ENCODE data around the gene USP53. TPM values are rescaled to one million over a fixed set of nuclear protein-coding genes. Genes with fewer than 3 reads are reported as not detected.

Gene USP53
- total and polyA plus RNA-seq, 9 of the 15 experiments (the other 6 are each of a cell fraction or from before 2014, with no cell fraction given): 2.9 to 9.6 (median 8.3) TPM

DNA sequence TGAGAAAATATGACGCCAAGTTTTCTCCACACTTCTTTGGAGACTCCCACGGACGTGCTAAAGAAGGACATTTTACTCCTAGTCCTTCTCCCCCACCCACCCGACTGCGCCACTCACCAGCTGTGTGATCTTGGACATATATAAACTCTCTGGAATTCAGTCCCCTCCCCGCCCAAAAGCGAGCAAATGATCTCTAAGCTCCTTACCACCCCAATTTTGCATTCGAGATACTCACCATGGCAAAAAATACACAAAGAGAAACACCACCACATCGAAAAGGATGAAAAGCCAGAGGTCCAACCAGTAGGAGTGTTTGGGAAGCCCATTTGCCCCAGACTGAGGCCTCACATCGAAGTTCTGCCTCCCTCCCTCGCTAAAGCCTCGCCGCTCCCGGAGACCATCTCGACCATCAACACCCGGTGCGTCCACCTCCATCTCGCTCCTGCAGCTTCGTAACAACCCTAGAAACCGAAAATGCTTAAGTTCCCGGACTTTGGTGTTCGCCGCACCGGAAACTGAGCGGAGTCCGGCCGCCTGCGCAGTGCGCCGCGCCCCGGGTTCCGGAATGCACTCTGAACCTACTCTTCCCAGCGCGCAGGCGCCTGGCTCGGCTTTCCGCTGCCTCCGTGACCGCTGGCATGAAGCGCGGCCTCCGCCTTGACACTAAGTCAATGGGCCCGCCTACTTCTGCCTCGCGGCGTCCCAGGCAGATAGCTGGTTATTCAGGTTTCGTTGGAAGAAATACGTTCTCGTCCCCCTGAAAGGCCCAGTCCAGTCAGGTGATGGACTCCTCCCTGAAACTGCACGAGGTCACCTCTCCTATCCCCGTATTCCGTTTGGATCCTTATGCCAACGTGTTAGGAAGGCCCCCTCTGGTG, 87.8 kb downstream of the USP53 start (continued):
- TF ChIP-seq MAZ (CRISPR knock-in tag; conservative IDR thresholded peaks at IDR 0.05 in 1 of 2, IDR thresholded peaks at IDR 0.05 in 1 of 2) (peak in 1 of 2 experiments; percentile 72; a peak in 2 of 4 replicates), ZNF232 (CRISPR knock-in tag; IDR thresholded peaks at IDR 0.05) (0 out of 2 replicates have a peak, but pooled peaks have one; percentile 69), HNRNPLL (IDR thresholded peaks at IDR 0.05; ENCODE audit: low read depth, low read length, poor library complexity, severe bottlenecking) (peak; percentile 96), ZNF644 (tag; IDR thresholded peaks at IDR 0.05; ENCODE audit: low read depth) (no peak), MYNN (IDR thresholded peaks at IDR 0.05) (no peak), MYNN (CRISPR knock-in tag; IDR thresholded peaks at IDR 0.05) (no peak), HOXB6 (CRISPR knock-in tag; IDR thresholded peaks at IDR 0.05; ENCODE audit: borderline replicate concordance) (no peak), GABPB2 (CRISPR knock-in tag; conservative IDR thresholded peaks at IDR 0.05) (no peak), CHCHD3 (CRISPR knock-in tag; IDR thresholded peaks at IDR 0.05) (no peak), RBM22 (IDR thresholded peaks at IDR 0.05; ENCODE audit: low read depth, low read length, poor library complexity, severe bottlenecking) (no peak), ETS2 (tag; IDR thresholded peaks at IDR 0.05; ENCODE audit: borderline replicate concordance, poor library complexity, severe bottlenecking) (no peak), CBX1 (IDR thresholded peaks at IDR 0.05; ENCODE audit: low read depth) (peak; percentile 46; the same call in 1 of the 2 replicates), FOXJ3 (CRISPR knock-in tag; IDR thresholded peaks at IDR 0.05) (0 out of 2 replicates have a peak, but pooled peaks have one; percentile 47), U2AF1 (optimal IDR thresholded peaks at IDR 0.05; ENCODE audit: low read depth, low read length) (no peak), KAT2B (IDR thresholded peaks at IDR 0.05; ENCODE audit: low read depth, low read length) (no peak)
- TF ChIP-seq, protein P1, sequence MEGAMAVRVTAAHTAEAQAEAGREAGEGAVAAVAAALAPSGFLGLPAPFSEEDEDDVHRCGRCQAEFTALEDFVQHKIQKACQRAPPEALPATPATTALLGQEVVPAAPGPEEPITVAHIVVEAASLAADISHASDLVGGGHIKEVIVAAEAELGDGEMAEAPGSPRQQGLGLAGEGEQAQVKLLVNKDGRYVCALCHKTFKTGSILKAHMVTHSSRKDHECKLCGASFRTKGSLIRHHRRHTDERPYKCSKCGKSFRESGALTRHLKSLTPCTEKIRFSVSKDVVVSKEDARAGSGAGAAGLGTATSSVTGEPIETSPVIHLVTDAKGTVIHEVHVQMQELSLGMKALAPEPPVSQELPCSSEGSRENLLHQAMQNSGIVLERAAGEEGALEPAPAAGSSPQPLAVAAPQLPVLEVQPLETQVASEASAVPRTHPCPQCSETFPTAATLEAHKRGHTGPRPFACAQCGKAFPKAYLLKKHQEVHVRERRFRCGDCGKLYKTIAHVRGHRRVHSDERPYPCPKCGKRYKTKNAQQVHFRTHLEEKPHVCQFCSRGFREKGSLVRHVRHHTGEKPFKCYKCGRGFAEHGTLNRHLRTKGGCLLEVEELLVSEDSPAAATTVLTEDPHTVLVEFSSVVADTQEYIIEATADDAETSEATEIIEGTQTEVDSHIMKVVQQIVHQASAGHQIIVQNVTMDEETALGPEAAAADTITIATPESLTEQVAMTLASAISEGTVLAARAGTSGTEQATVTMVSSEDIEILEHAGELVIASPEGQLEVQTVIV (CRISPR knock-in tag; IDR thresholded peaks at IDR 0.05; ENCODE audit: borderline replicate concordance): no peak
- TF ChIP-seq, protein P2, sequence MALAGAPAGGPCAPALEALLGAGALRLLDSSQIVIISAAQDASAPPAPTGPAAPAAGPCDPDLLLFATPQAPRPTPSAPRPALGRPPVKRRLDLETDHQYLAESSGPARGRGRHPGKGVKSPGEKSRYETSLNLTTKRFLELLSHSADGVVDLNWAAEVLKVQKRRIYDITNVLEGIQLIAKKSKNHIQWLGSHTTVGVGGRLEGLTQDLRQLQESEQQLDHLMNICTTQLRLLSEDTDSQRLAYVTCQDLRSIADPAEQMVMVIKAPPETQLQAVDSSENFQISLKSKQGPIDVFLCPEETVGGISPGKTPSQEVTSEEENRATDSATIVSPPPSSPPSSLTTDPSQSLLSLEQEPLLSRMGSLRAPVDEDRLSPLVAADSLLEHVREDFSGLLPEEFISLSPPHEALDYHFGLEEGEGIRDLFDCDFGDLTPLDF (CRISPR knock-in tag; IDR thresholded peaks at IDR 0.05): peak; percentile 19; the same call in 1 of the 2 replicates
- TF ChIP-seq, protein P3, sequence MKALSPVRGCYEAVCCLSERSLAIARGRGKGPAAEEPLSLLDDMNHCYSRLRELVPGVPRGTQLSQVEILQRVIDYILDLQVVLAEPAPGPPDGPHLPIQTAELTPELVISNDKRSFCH (CRISPR knock-in tag; IDR thresholded peaks at IDR 0.05): no peak
- TF ChIP-seq, protein P3 (tag; IDR thresholded peaks at IDR 0.05): no peak
- TF ChIP-seq, protein P4, sequence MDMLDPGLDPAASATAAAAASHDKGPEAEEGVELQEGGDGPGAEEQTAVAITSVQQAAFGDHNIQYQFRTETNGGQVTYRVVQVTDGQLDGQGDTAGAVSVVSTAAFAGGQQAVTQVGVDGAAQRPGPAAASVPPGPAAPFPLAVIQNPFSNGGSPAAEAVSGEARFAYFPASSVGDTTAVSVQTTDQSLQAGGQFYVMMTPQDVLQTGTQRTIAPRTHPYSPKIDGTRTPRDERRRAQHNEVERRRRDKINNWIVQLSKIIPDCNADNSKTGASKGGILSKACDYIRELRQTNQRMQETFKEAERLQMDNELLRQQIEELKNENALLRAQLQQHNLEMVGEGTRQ (CRISPR knock-in tag; IDR thresholded peaks at IDR 0.05): no peak
- TF ChIP-seq, protein P5, sequence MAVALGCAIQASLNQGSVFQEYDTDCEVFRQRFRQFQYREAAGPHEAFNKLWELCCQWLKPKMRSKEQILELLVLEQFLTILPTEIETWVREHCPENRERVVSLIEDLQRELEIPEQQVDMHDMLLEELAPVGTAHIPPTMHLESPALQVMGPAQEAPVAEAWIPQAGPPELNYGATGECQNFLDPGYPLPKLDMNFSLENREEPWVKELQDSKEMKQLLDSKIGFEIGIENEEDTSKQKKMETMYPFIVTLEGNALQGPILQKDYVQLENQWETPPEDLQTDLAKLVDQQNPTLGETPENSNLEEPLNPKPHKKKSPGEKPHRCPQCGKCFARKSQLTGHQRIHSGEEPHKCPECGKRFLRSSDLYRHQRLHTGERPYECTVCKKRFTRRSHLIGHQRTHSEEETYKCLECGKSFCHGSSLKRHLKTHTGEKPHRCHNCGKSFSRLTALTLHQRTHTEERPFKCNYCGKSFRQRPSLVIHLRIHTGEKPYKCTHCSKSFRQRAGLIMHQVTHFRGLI (CRISPR knock-in tag; IDR thresholded peaks at IDR 0.05): no peak
